GM12891 (cell line): ENCODE results near the gene CLEC4G.

ENCODE experiments used
- PAX5 ChIP-seq: IDR thresholded peaks from 2 replicates; pipeline ENCODE4 v1.6.1; 2011; ENCODE audit warnings: low read length, moderate library complexity, mild to moderate bottlenecking; ENCODE audit not compliant: insufficient read depth, severe bottlenecking
- POLR2A ChIP-seq: IDR thresholded peaks from 2 replicates; pipeline ENCODE4 v1.6.1; 2011; ENCODE audit warnings: low read depth, low read length, control low read depth
- POLR2AphosphoS5 ChIP-seq: IDR thresholded peaks from 2 replicates; pipeline ENCODE4 v1.6.1; 2011; ENCODE audit warnings: low read depth, low read length, control low read depth
- TAF1 ChIP-seq: IDR thresholded peaks from 2 replicates; pipeline ENCODE4 v1.6.1; 2011; ENCODE audit warnings: low read depth, low read length, control low read depth

- TF ChIP-seq POLR2A (no peak), PAX5 (no peak), POLR2AphosphoS5 (no peak), TAF1 (no peak)
Observed at GRCh38 chr19:7698583-7698982, 33.3 kb downstream of the CLEC4G start.
